K562 (cell line): ENCODE results near the gene GAMT. TPM values are rescaled to one million over a fixed set of nuclear protein-coding genes. Genes with fewer than 3 reads are reported as not detected.

Experiments used
- ATAC-seq: fragments of 200-7000 bp; cut with Tn5 transposase; 3 replicates; pipeline ENCODE4 v1.9.1; 2020; ENCODE audit warnings: moderate library complexity
- BruUV-seq: library from RNA; stranded (reverse); fragments of 400-500 nt; replicated peaks from 2 replicates; lab custom pipeline; 2021; lab: Mats Ljungman, UMichigan
- CTCF ChIA-PET: fragments of 300-600 bp; formaldehyde crosslinking; extraction: SDS; loops from one replicate; lab custom pipeline; 2021; ENCODE audit warnings: low intra/inter-chr PET ratio; lab: Yijun Ruan, JAX
- POLR2A ChIA-PET: fragments of 300-600, 350-650 bp; sonication (Branson Sonifier 250); formaldehyde crosslinking; extraction: SDS; loops from one replicate; lab custom pipeline; 2021; ENCODE audit warnings: antibody characterized with exemption, inconsistent platforms; lab: Yijun Ruan, JAX
- DNase-seq, 4 experiments: peaks; one replicate each; pipeline versions ENCODE4 v3.0.0 to v3.0.0-alpha.2; 2011 to 2018; ENCODE audit warnings: low spot score in 3 of 4, mixed read lengths in 3 of 4; ENCODE audit errors: extremely low read depth in 1 of 4
- FAIRE-seq: peaks from 2 replicates; lab custom pipeline; 2011; peaks lifted over from hg19 to GRCh38; lab: Jason Lieb, UNC
- H2AFZ ChIP-seq: 2 replicates; pipeline ENCODE4 v1.6.0; 2011; ENCODE audit warnings: low read depth, low read length, control low read depth, inconsistent platforms
- H3K27ac ChIP-seq: fragments of 200-600 bp; 3 replicates; pipeline ENCODE4 v1.8.0; 2011; ENCODE audit warnings: low read depth, mild to moderate bottlenecking, control low read depth, inconsistent platforms, low read length, moderate library complexity, mixed read lengths; ENCODE audit errors: extremely low read depth
- H3K27me3 ChIP-seq, 2 experiments: fragments of 300-600 bp in 1 of 2; 2 replicates in 1 of 2; 3 replicates in 1 of 2; pipeline versions ENCODE4 v1.6.0 to v1.8.0; 2011; ENCODE audit warnings: inconsistent platforms in 2 of 2, low read length in 2 of 2, mild to moderate bottlenecking in 1 of 2, mixed read lengths in 1 of 2, moderate library complexity in 1 of 2; ENCODE audit not compliant: control insufficient read depth in 2 of 2, insufficient read depth in 2 of 2
- H3K36me3 ChIP-seq: fragments of 300-600 bp; 3 replicates; pipeline ENCODE4 v1.8.0; 2011; ENCODE audit warnings: mild to moderate bottlenecking, low read length, inconsistent platforms; ENCODE audit not compliant: control insufficient read depth, insufficient read depth
- H3K4me1 ChIP-seq, 2 experiments: fragments of 200-600 bp in 1 of 2; replicated peaks in 1 of 2; 2 replicates in 1 of 2; 3 replicates in 1 of 2; pipeline versions ENCODE4 v1.5.1 to v1.8.0; 2011; ENCODE audit warnings: inconsistent platforms in 2 of 2, low read length in 2 of 2, mild to moderate bottlenecking in 1 of 2, mixed read lengths in 1 of 2, moderate library complexity in 1 of 2; ENCODE audit not compliant: control insufficient read depth in 2 of 2, insufficient read depth in 2 of 2
- H3K4me2 ChIP-seq: 2 replicates; pipeline ENCODE4 v1.6.1; 2011; ENCODE audit warnings: low read length, control low read depth, inconsistent platforms, mixed read lengths; ENCODE audit not compliant: insufficient read depth
- H3K4me3 ChIP-seq: fragments of 200-600 bp; sonication (generic), shearing (Covaris generic); 2 replicates; pipeline ENCODE4 v1.5.1; 2016; ENCODE audit warnings: control low read depth, inconsistent platforms
- H3K79me2 ChIP-seq: fragments of 200-600 bp; 3 replicates; pipeline ENCODE4 v1.8.0; 2011; ENCODE audit warnings: low read length, inconsistent platforms; ENCODE audit not compliant: control insufficient read depth, insufficient read depth
- H3K9ac ChIP-seq, 2 experiments: 2 replicates each; pipeline versions ENCODE4 v1.6.0 to v1.6.1; 2011; ENCODE audit warnings: low read depth in 2 of 2, low read length in 2 of 2, control low read depth in 1 of 2, inconsistent platforms in 1 of 2, mild to moderate bottlenecking in 1 of 2, mixed read lengths in 1 of 2; ENCODE audit not compliant: insufficient read depth in 1 of 2
- H3K9me1 ChIP-seq: one replicate; pipeline ENCODE4 v1.6.0; 2011; ENCODE audit warnings: inconsistent platforms, mild to moderate bottlenecking, low read length, moderate library complexity; ENCODE audit not compliant: control insufficient read depth, insufficient read depth
- H3K9me3 ChIP-seq: replicated peaks from 2 replicates; pipeline ENCODE4 v1.5.1; 2011; ENCODE audit warnings: low read depth, low read length, inconsistent platforms; ENCODE audit not compliant: control insufficient read depth, insufficient read depth
- H4K20me1 ChIP-seq: replicated peaks from 2 replicates; pipeline ENCODE4 v1.6.1; 2011; ENCODE audit warnings: low read length, inconsistent platforms, mixed read lengths; ENCODE audit not compliant: control insufficient read depth, insufficient read depth
- GATAD2A ChIP-seq: fragments of 450-650 bp; IDR thresholded peaks from 2 replicates; pipeline ENCODE4 v1.6.1; 2017
- POLR2G ChIP-seq: fragments of 200-400 bp; formaldehyde crosslinking; IDR thresholded peaks from 2 replicates; pipeline ENCODE4 v1.6.1; 2017; ENCODE audit warnings: low read depth, mild to moderate bottlenecking, antibody characterized with exemption, low read length, moderate library complexity
- SIX5 ChIP-seq, 2 experiments: IDR thresholded peaks; 2 replicates each; pipeline ENCODE4 v1.6.1; 2011; ENCODE audit warnings: low read length in 2 of 2, borderline replicate concordance in 1 of 2, low read depth in 1 of 2, mild to moderate bottlenecking in 1 of 2, moderate library complexity in 1 of 2; ENCODE audit not compliant: insufficient read depth in 1 of 2
- ZNF695 ChIP-seq: fragments of 450-650 bp; formaldehyde crosslinking; IDR thresholded peaks from 2 replicates; pipeline ENCODE4 v1.4.0; 2020; ENCODE audit warnings: mild to moderate bottlenecking, moderate library complexity
- ZNF707 ChIP-seq: fragments of 250-450 bp; sonication (Bioruptor Pico); conservative IDR thresholded peaks from 2 replicates; pipeline ENCODE4 v1.8.0; 2022; ENCODE audit warnings: inconsistent platforms, mild to moderate bottlenecking, moderate library complexity
- WGBS: fragments of 100-300 bp; shearing (Covaris generic); methylation state at CpG from one replicate; pipeline ENCODE4 v1.1.6; 2016; ENCODE audit warnings: low coverage, mixed read lengths; ENCODE audit not compliant: insufficient coverage; ENCODE audit errors: missing lambda C conversion rate; 5-methylcytosine and 5-hydroxymethylcytosine counted together
- in situ Hi-C: fragments of 300-500 bp; cut with MboI; formaldehyde crosslinking; loops from 4 replicates; pipeline ENCODE4 v1.15.0; 2018; ENCODE audit warnings: inconsistent platforms, mixed read lengths
- intact Hi-C: fragments of 100-400 bp; cut with micrococcal nuclease; formaldehyde crosslinking; loops from 2 replicates; pipeline ENCODE4 v1.14.2; 2022
- polyA plus RNA-seq, 8 experiments: library from polyadenylated mRNA; depleted of rRNA in 4 of 8; stranded (reverse) in 5 of 8; unstranded in 3 of 8; fragments of >200 nt; fragmentation: Nextera tagmentation in 2 of 8; fragmentation: Illumina TruSeq in 1 of 8; extraction: Ambion mirVana in 2 of 8; extraction: Trizol in 1 of 8; gene quantifications; 2 replicates each; pipeline versions ENCODE4 v1.2.1 to v1.2.3, GENCODE V29; 2011 to 2014; ENCODE audit warnings: inconsistent platforms in 1 of 8, missing spikeins in 1 of 8
- total RNA-seq, 7 experiments: library from RNA; depleted of rRNA in 6 of 7; stranded (reverse); fragments of >200 nt in 6 of 7; fragmentation: Illumina TruSeq in 2 of 7; extraction: Trizol in 2 of 7; gene quantifications; 2 replicates each; pipeline versions ENCODE4 v1.2.1 to v1.2.3, GENCODE V29; 2011 to 2021; ENCODE audit warnings: low replicate concordance in 1 of 7

The GAMT gene
- total and polyA plus RNA-seq, 9 of the 15 experiments (the other 6 are each of a cell fraction or from before 2014, with no cell fraction given), result 1.3 to 35.3 (median 27.2) TPM

DNA sequence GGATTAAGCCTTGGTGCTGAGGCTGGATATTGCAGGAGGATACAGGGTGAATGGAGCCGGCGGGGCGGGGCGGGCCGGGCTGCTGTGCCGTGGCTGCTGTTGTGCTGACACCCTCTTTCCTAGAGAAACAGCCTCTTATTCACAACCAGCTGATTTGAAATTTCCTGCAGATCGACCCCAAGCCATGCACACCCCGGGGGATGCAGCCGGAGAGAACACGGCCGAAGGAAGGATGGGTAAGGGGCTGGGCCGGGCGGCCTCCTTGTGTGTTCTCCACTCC is 17.1 kb upstream of the GAMT start:
- CTCF ChIA-PET, result no interaction called here
- POLR2A ChIA-PET, result interaction anchor here (1.0 to 7.4 kb wide), 2 partner anchors 15 to 26 kb away, joined by 4 to 52 read pairs; no protein-coding TSS in a partner anchor
- H3K9me3 ChIP-seq, result no peaks in the 10 kb centered on the region

DNA sequence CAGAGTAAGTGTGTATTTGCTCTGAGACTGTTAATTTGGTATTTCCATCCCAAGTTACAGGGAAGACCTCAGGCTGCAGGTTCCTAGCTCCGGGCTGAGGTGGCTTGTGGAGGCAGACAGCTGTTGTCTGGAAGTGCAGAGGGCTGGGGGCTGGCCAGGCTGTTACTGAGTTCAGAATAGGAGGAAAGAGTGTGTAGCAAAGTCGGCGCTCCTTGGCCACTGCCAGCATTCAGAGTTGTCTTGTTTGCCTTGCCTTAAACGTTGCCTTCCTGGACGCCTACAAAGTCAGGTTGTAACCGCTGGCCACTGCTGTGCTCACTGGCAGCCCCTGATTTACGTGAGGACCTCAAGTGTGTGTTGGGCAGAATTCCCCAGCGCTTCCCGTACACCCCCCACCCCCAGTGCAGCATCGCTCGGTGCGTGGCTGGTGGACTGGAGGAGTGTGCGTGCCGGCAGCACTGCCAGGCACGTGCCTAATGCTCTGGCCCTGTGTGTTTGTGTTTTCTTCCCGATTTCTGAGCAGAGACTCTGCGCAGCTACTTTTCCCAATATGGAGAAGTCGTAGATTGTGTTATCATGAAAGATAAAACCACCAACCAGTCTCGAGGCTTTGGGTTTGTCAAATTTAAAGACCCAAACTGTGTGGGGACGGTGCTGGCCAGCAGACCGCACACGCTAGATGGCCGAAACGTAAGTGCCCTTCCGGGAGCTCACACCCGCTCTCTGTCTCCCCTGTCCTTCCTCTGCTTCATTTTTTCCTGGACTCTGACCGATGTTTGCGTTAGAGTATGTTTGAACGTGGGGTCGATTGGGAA is 16.5 kb upstream of the GAMT start:
- no peak for TF ChIP-seq ZNF707 (CRISPR knock-in tag)
- TF ChIP-seq GATAD2A, result no peak
- TF ChIP-seq SIX5 (IDR thresholded peaks at IDR 0.05; ENCODE audit: borderline replicate concordance in 1 of 2, insufficient read depth in 1 of 2, low read depth in 1 of 2, low read length in 2 of 2), result no peak
- TF ChIP-seq, all 486 proteins: peak for 0
- WGBS, result 91% methylated on average over 25 of the region's 30 CpGs

More for the DNA sequence above, 17.1 kb upstream of the GAMT start:
- peaks cover 91% of the 10 kb centered on the region for H3K36me3 ChIP-seq
- H3K4me1 ChIP-seq, result peaks cover 21 to 58% of the 10 kb centered on the region in 2 experiments
- FAIRE-seq (no peak), DNase-seq (no peak), ATAC-seq (no peak)
- peaks cover 90% of the 10 kb centered on the region for H3K79me2 ChIP-seq
- BruUV-seq, result no TSS peak
- no peak overlapping the region for H3K4me2 ChIP-seq
- H3K27ac ChIP-seq, result no peak overlapping the region
- in situ Hi-C loops, result no loop called here
- intact Hi-C loops, result no loop called here
- 100% methylated on average over 5 of the region's 13 CpGs for WGBS
- H3K4me3 ChIP-seq, result no peak overlapping the region
- H4K20me1 ChIP-seq, result peaks cover 51% of the 10 kb centered on the region
- TF ChIP-seq POLR2G, result peak; percentile 1; the same call in 1 of the 2 replicates
- TF ChIP-seq ZNF695 (CRISPR knock-in tag), result no peak
- no peak overlapping the region for H2AFZ ChIP-seq
- H3K9me1 ChIP-seq, result peaks cover 22% of the 10 kb centered on the region
- 0 out of 4 replicates have a peak overlapping the region, but pooled peaks of 1 of the 2 experiments have one; percentile 45 for H3K9ac ChIP-seq
- H3K27me3 ChIP-seq, result no peaks in the 10 kb centered on the region

More for the DNA sequence above, 16.5 kb upstream of the GAMT start:
- FAIRE-seq, result no peak
- Histone ChIP-seq H3K4me2 (no peak overlapping the region), H3K27ac (no peak overlapping the region), H2AFZ (no peak overlapping the region), H3K4me1 (peaks cover 21 to 60% of the 10 kb centered on the region in 2 experiments), H3K36me3 (peaks cover 91% of the 10 kb centered on the region; the same call in 2 of the 3 replicates), H3K4me3 (no peak overlapping the region), H3K9ac (peak overlapping the region in 1 of 2 experiments; percentile 46; a peak in 1 of 4 replicates), H3K9me3 (no peaks in the 10 kb centered on the region), H4K20me1 (peaks cover 50% of the 10 kb centered on the region), H3K9me1 (peaks cover 20% of the 10 kb centered on the region), H3K27me3 (no peaks in the 10 kb centered on the region), H3K79me2 (peaks cover 90% of the 10 kb centered on the region)
- ChIA-PET CTCF (no interaction called here), POLR2A (interaction anchor here (0.6 to 7.4 kb wide), 5 partner anchors 9 to 133 kb away, joined by 3 to 52 read pairs (median 4); no protein-coding TSS in a partner anchor)
- intact Hi-C loops (no loop called here), in situ Hi-C loops (no loop called here)
- BruUV-seq, result no TSS peak
- ATAC-seq, result no peak
- DNase-seq, result no peak
